Measurements from ENCODE around the gene PRPF6. TPM values are rescaled to one million over a fixed set of nuclear protein-coding genes. Genes with fewer than 3 reads are reported as not detected.
A peak's percentile ranks its signal among the peaks of the same experiment; 100 is the strongest.

PRPF6 gene
- total RNA-seq (2021) (103 and 111 TPM in 2 replicates), Bru-seq, nascent RNA (percentile 81 among the genes with signal in this experiment), BruChase-seq, experiment 1, labeled RNA remaining after a 2-hour chase (percentile 77 among the genes with signal in this experiment), BruChase-seq, experiment 2, labeled RNA remaining after a 6-hour chase (percentile 87 among the genes with signal in this experiment)
- long read RNA-seq, transcript PRPF6-201 (21 exons, 3,044 nt) = major isoform, 243 of 400 reads
- long read RNA-seq, partial matches to known transcripts = 133 of 400 reads
- long read RNA-seq, other reads (novel, unspliced or antisense) = 24 of 400 reads

- Histone ChIP-seq H3K27me3 (ENCODE audit: insufficient read depth, low read depth) (no peaks in the 10 kb centered on the region), H3K4me3 (peak within 1 kb of the TSS; percentile 99), H3F3A (ENCODE audit: insufficient read depth, low read depth) (peaks cover 36% of the 10 kb centered on the region), H3K4me1 (replicated peaks; ENCODE audit: insufficient read depth) (peaks cover 17% of the 10 kb centered on the region), H3K79me2 (ENCODE audit: low read depth) (peaks cover 33% of the 10 kb centered on the region), H3K9me2 (ENCODE audit: insufficient read depth) (no peaks in the 10 kb centered on the region), H2AFZ (peak within 1 kb of the TSS; percentile 91), H4K20me1 (ENCODE audit: insufficient read depth) (peaks cover 5% of the 10 kb centered on the region; the same call in 1 of the 2 replicates), H3K27ac (peak within 1 kb of the TSS; percentile 62), H3K9me3 (ENCODE audit: insufficient read depth, low read depth) (no peaks in the 10 kb centered on the region), H3K4me2 (peak within 1 kb of the TSS; percentile 100), H3K36me3 (ENCODE audit: low read depth) (peaks cover 17% of the 10 kb centered on the region)
- intact Hi-C loops (cut with micrococcal nuclease; ENCODE audit: unreplicated experiment) = loop anchor here (1.0 kb wide), 1 partner anchor 82 kb away; the partner anchor contains the start of gene TCEA2
- peak; percentile 90 to 96 for DNase-seq
- TF ChIP-seq EZH2 (IDR thresholded peaks at IDR 0.05; ENCODE audit: low read depth) = no peak
- TF ChIP-seq, protein P1, sequence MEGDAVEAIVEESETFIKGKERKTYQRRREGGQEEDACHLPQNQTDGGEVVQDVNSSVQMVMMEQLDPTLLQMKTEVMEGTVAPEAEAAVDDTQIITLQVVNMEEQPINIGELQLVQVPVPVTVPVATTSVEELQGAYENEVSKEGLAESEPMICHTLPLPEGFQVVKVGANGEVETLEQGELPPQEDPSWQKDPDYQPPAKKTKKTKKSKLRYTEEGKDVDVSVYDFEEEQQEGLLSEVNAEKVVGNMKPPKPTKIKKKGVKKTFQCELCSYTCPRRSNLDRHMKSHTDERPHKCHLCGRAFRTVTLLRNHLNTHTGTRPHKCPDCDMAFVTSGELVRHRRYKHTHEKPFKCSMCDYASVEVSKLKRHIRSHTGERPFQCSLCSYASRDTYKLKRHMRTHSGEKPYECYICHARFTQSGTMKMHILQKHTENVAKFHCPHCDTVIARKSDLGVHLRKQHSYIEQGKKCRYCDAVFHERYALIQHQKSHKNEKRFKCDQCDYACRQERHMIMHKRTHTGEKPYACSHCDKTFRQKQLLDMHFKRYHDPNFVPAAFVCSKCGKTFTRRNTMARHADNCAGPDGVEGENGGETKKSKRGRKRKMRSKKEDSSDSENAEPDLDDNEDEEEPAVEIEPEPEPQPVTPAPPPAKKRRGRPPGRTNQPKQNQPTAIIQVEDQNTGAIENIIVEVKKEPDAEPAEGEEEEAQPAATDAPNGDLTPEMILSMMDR (conservative IDR thresholded peaks at IDR 0.05) = peak; percentile 78
- ChIA-PET POLR2A (ENCODE audit: unreplicated experiment) (interaction anchor here (0.5 to 1.2 kb wide), 9 partner anchors 58 to 1956 kb away, joined by 3 to 36 read pairs (median 6); partner anchors contain the start of genes HELZ2, SRMS and TCEA2), CTCF (interaction anchor here (0.6 to 1.6 kb wide), 7 partner anchors 57 to 443 kb away, joined by 3 to 15 read pairs (median 3); partner anchors contain the start of genes PTK6 and TCEA2)
- no TSS peak for BruUV-seq (replicated peaks)
Observed at GRCh38 chr20:63980806-63981728, at the start of gene PRPF6. TSS of gene PRPF6 (plus strand) at chr20:63981132. CDS start at chr20:63981246, 114 bp downstream.

- Histone ChIP-seq H3K4me3 (no peak overlapping the region), H3K79me2 (ENCODE audit: low read depth) (no peaks in the 10 kb centered on the region), H3K36me3 (ENCODE audit: low read depth) (peaks cover 21% of the 10 kb centered on the region), H3K4me1 (replicated peaks; ENCODE audit: insufficient read depth) (no peaks in the 10 kb centered on the region), H3K27ac (no peak overlapping the region), H3K9me2 (ENCODE audit: insufficient read depth) (no peaks in the 10 kb centered on the region), H2AFZ (no peak overlapping the region), H3K4me2 (no peak overlapping the region), H4K20me1 (ENCODE audit: insufficient read depth) (peaks cover 38% of the 10 kb centered on the region; the same call in 1 of the 2 replicates), H3K9me3 (ENCODE audit: insufficient read depth, low read depth) (no peaks in the 10 kb centered on the region), H3F3A (ENCODE audit: insufficient read depth, low read depth) (peaks cover 11% of the 10 kb centered on the region), H3K27me3 (ENCODE audit: insufficient read depth, low read depth) (no peaks in the 10 kb centered on the region)
- CTCF ChIA-PET = no interaction called here
- POLR2A ChIA-PET (ENCODE audit: unreplicated experiment) = no interaction called here
- DNase-seq = no peak
- intact Hi-C loops (cut with micrococcal nuclease; ENCODE audit: unreplicated experiment) = no loop called here
- TF ChIP-seq, protein P1 (conservative IDR thresholded peaks at IDR 0.05) = no peak
- no peak for TF ChIP-seq EZH2 (IDR thresholded peaks at IDR 0.05; ENCODE audit: low read depth)
- BruUV-seq (replicated peaks) = no TSS peak
Observed at GRCh38 chr20:63931735-63932134, 49.2 kb upstream of the PRPF6 start.

DNA sequence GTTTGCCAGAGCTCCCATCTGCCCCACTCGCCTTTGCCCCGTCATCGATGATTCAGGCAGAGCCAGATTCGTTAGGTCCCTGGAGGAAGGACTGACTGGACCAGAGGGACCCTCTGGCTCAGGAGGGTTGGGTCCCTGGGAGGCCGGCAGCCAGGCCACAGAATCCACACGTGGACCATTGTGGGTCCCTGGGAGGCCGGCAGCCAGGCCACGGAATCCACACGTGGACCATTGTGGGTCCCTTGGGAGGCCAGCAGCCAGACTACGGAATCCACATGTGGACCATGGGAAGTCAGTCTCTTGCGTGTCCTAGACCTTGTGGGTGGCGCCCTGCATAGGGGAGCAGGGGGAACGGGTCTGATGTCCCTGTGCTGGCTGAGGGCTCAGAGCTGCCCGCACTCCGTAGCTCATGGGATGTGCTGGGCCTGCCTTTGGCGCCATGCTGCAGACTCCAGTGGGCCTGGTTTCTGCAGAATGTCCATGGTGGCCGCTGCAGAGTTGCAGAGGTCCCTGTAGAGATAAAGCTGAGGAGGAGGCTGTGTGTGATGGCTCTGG lies 48.2 kb upstream of the PRPF6 start:
- no peak overlapping the region for H2AFZ ChIP-seq
- H3K4me1 ChIP-seq (replicated peaks; ENCODE audit: insufficient read depth) = no peaks in the 10 kb centered on the region
- H3K27ac ChIP-seq = no peak overlapping the region
- no peaks in the 10 kb centered on the region for H3K79me2 ChIP-seq (ENCODE audit: low read depth)
- H3K9me3 ChIP-seq (ENCODE audit: insufficient read depth, low read depth) = no peaks in the 10 kb centered on the region
- CTCF ChIA-PET = no interaction called here
- BruUV-seq (replicated peaks) = no TSS peak
- H3F3A ChIP-seq (ENCODE audit: insufficient read depth, low read depth) = peaks cover 18% of the 10 kb centered on the region
- peaks cover 45% of the 10 kb centered on the region; the same call in 1 of the 2 replicates for H4K20me1 ChIP-seq (ENCODE audit: insufficient read depth)
- peaks cover 21% of the 10 kb centered on the region for H3K36me3 ChIP-seq (ENCODE audit: low read depth)
- no peak overlapping the region for H3K4me2 ChIP-seq
- POLR2A ChIA-PET (ENCODE audit: unreplicated experiment) = interaction anchor here (0.7 kb wide), 1 partner anchor 210 kb away, joined by 4 read pairs; no protein-coding TSS in a partner anchor
- no peak for DNase-seq
- TF ChIP-seq, protein P1 (conservative IDR thresholded peaks at IDR 0.05) = no peak
- TF ChIP-seq EZH2 (IDR thresholded peaks at IDR 0.05; ENCODE audit: low read depth) = no peak
- intact Hi-C loops (cut with micrococcal nuclease; ENCODE audit: unreplicated experiment) = no loop called here
- no peaks in the 10 kb centered on the region for H3K27me3 ChIP-seq (ENCODE audit: insufficient read depth, low read depth)
- no peak overlapping the region for H3K4me3 ChIP-seq
- H3K9me2 ChIP-seq (ENCODE audit: insufficient read depth) = no peaks in the 10 kb centered on the region

All from PC-9 (cell line).